Muscle layer of duodenum (tissue), 2 donors: ENCODE results near the gene VSTM1.

Source experiments
- H3K27ac ChIP-seq: one replicate; pipeline ENCODE4 v1.7.0; 2013; ENCODE audit warnings: mild to moderate bottlenecking, low read length
- H3K27me3 ChIP-seq: one replicate; pipeline ENCODE4 v1.7.0; 2013; ENCODE audit warnings: low read depth, mild to moderate bottlenecking, control low read depth, low read length
- H3K36me3 ChIP-seq, 2 donors: one replicate each; pipeline ENCODE4 v1.7.0; 2013; ENCODE audit warnings: low read length in 2 of 2, control low read depth in 1 of 2, mild to moderate bottlenecking in 1 of 2; ENCODE audit not compliant: insufficient read depth in 2 of 2, control insufficient read depth in 1 of 2
- H3K4me1 ChIP-seq, 2 donors: one replicate each; pipeline ENCODE4 v1.7.0; 2013; ENCODE audit warnings: low read length in 2 of 2, mild to moderate bottlenecking in 2 of 2, control low read depth in 1 of 2, moderate library complexity in 1 of 2; ENCODE audit not compliant: insufficient read depth in 2 of 2, control insufficient read depth in 1 of 2
- H3K4me3 ChIP-seq, 2 donors: one replicate each; pipeline ENCODE4 v1.7.0; 2013; ENCODE audit warnings: low read length in 2 of 2, low read depth in 1 of 2, mild to moderate bottlenecking in 1 of 2
- H3K9me3 ChIP-seq, 2 donors: one replicate each; pipeline ENCODE4 v1.7.0; 2013; ENCODE audit warnings: low read length in 2 of 2, control low read depth in 1 of 2, mild to moderate bottlenecking in 1 of 2; ENCODE audit not compliant: control insufficient read depth in 1 of 2
- donor health status: healthy.

The VSTM1 gene

DNA sequence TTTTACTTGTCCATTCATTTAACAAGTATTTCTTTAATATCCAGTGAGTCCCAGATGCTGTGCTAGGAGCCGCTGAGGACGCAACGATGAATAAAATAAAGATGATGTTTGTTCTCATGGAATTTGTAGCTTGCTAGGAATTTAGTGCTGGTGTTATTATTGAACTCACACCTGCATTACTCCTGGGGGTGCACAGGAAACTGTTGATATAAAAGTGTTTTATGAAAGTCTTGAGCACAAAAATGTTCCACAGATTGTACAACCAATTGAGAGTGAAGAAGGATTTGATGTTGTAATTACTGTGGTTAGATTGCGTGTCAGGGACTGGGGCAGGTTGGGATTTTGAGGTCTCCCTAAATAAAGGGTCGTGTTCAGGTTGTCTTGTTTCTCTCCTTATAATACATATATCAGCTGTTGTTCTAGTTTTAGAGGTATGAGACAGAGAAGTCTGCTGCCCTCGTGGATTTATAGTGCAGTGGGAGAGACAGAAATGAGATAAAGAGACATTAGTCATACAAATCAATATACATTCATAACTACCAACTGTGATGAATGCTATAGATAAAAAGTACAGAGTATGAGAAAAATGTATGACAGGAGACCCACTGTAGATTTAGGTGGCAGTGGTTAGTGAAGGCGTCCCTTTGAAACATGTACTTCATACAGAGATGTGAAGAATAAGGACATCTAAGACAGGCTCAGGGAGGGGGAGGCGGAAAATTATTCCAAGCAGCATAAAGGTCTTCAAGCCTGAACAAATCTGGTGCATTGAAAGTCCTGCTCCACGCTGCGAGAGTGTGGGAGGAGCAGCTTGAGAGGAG is 61.0 kb downstream of the VSTM1 start:
- Histone ChIP-seq H3K9me3 (no peaks in the 10 kb centered on the region), H3K27me3 (no peaks in the 10 kb centered on the region), H3K36me3 (no peaks in the 10 kb centered on the region), H3K4me3 (no peak overlapping the region), H3K27ac (no peak overlapping the region), H3K4me1 (no peaks in the 10 kb centered on the region)

DNA sequence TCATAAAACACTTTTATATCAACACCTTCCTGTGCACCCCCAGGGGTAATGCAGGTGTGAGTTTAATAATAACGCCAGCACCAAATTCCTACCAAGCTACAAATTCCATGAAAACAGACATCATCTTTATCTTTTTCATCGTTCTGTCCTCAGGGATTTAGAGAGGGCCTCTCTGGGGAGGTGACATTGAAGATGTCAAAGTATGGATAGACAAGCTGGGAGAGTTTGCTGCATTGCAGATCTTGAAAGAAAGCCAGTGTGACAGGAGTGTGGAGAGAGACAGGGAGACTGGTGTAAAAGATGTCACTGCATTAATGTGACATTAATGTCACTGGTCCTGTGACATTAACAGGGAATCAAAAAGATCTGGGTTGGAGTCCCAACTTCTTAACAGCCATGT is 62.2 kb downstream of the VSTM1 start:
- H3K4me1 ChIP-seq, result no peaks in the 10 kb centered on the region
- H3K9me3 ChIP-seq, result no peaks in the 10 kb centered on the region
- no peak overlapping the region for H3K27ac ChIP-seq
- no peak overlapping the region for H3K4me3 ChIP-seq
- H3K36me3 ChIP-seq, result no peaks in the 10 kb centered on the region
- no peaks in the 10 kb centered on the region for H3K27me3 ChIP-seq

DNA sequence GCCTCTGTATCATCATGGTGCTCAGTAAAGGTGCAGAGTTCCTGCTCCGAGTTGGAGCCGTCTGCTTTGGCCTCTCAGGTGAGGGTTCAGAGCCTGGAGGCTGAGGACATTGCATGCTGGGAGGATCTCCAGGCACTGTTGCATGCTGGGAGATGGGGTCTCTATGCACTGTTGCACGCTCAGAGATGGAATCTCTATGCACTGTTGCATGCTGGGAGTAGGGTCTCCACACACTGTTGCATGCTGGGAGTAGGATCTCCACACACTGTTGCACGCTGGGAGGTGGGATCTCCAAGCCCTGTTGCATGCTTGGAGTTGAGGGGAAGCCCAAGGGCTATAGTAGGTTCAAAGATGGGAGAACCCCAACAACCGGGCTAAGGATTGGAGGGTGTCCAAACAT is 64.0 kb downstream of the VSTM1 start:
- no peaks in the 10 kb centered on the region for H3K4me1 ChIP-seq
- no peaks in the 10 kb centered on the region for H3K36me3 ChIP-seq
- H3K9me3 ChIP-seq, result no peaks in the 10 kb centered on the region
- no peak overlapping the region for H3K27ac ChIP-seq
- peaks cover 5% of the 10 kb centered on the region for H3K27me3 ChIP-seq
- H3K4me3 ChIP-seq, result no peak overlapping the region

DNA sequence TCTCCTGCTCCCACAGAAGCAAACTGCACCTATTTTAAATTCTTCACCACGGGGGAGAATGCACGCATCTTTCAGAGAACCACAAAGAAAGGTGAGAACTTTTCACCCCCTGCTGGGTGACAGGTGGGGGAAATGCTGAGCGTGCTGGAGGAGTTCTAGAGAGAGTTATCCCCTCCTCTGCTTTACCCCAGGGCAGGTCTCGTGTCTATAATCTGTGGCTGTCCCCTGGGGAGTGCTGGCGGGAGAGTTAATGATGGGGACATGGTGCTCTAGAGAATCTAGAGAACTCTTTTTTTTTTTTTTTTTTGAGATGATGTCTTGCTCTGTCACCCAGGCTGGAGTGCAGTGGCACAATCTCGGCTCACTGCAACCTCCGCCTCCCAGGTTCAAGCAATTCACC is 65.5 kb downstream of the VSTM1 start:
- Histone ChIP-seq H3K4me3 (no peak overlapping the region), H3K27ac (no peak overlapping the region), H3K27me3 (peaks cover 16% of the 10 kb centered on the region)

DNA sequence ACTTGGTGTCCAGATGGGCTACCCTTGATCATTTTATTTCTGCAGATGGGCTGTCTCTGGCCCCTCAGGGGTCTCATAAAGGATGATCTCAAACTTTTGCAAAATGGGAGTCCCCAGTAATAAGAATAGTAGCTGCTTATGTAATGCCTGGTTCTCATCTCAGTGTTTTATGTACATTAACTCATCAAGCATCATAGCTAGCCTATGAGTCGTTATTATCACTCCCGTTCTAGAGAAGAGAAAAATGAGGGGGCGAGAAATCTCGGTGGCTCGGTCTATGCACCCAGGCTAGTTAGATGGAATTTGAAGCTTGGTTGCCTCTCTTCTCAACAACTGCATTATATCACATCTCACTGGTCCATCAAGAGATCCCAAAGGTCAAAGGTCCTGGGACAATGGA is 68.9 kb downstream of the VSTM1 start:
- no peaks in the 10 kb centered on the region for H3K36me3 ChIP-seq
- H3K4me3 ChIP-seq, result no peak overlapping the region
- peaks cover 0 to 11% of the 10 kb centered on the region in 2 donors for H3K4me1 ChIP-seq
- H3K9me3 ChIP-seq, result no peaks in the 10 kb centered on the region
- H3K27me3 ChIP-seq, result peaks cover 31% of the 10 kb centered on the region
- H3K27ac ChIP-seq, result no peak overlapping the region

More for the DNA sequence above, 65.5 kb downstream of the VSTM1 start:
- Histone ChIP-seq H3K36me3 (no peaks in the 10 kb centered on the region), H3K9me3 (no peaks in the 10 kb centered on the region), H3K4me1 (no peaks in the 10 kb centered on the region)

DNA sequence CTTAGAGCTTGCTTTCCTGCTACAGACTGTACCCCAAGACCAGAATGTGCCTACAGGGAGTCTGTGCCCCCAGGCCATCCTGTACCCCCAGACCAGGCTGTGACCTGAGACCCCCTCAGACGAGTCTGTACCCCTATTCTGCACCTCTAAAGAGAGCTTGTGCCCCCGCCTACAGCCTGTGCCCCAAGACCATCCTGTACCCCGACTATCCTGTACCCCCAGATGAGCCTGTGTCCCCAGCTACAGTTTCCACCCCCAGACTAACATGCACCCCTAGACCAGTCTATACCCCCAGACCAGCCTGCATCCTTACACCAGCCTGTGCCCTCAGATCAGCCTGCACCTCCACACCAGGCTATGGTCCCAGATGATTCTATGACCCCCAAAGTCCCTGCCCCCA is 70.2 kb downstream of the VSTM1 start:
- Histone ChIP-seq H3K27me3 (peaks cover 31% of the 10 kb centered on the region), H3K36me3 (no peaks in the 10 kb centered on the region), H3K27ac (no peak overlapping the region), H3K4me1 (peaks cover 0 to 11% of the 10 kb centered on the region in 2 donors), H3K4me3 (no peak overlapping the region), H3K9me3 (no peaks in the 10 kb centered on the region)

DNA sequence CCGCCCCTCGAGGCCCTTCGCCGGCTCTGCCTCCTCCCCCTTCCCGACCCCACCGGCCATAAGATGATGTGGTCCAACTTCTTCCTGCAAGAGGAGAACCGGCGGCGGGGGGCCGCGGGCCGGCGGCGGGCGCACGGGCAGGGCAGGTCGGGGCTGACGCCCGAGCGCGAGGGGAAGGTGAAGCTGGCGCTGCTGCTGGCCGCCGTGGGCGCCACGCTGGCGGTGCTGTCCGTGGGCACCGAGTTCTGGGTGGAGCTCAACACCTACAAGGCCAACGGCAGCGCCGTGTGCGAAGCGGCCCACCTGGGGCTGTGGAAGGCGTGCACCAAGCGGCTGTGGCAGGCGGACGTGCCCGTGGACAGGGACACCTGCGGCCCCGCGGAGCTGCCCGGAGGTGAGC is 70.9 kb downstream of the VSTM1 start:
- Histone ChIP-seq H3K27me3 (peaks cover 31% of the 10 kb centered on the region), H3K9me3 (no peaks in the 10 kb centered on the region), H3K36me3 (no peaks in the 10 kb centered on the region), H3K4me1 (peaks cover 0 to 11% of the 10 kb centered on the region in 2 donors), H3K4me3 (no peak overlapping the region), H3K27ac (no peak overlapping the region)

DNA sequence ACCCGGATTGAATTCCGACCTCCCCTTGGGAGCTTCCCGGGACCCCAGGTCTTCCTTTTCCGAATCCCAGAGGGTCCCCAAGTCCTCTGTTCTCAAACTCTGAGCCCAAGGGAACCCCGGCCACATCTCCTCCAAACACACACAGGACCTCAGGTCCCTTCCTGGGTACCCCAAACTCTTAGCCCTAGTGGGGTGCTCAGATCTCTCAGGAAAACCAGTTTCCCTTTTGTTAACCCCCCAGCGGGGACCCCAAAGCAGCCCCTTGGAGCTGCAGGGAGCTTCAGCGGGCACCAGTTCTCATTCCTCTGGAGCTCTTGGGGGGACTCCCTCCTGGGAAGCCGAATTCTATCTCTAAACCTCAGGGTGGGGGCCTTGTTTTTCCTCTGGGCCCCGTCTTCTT is 71.5 kb downstream of the VSTM1 start:
- no peaks in the 10 kb centered on the region for H3K36me3 ChIP-seq
- H3K27ac ChIP-seq, result no peak overlapping the region
- no peak overlapping the region for H3K4me3 ChIP-seq
- peaks cover 31% of the 10 kb centered on the region for H3K27me3 ChIP-seq
- H3K9me3 ChIP-seq, result no peaks in the 10 kb centered on the region
- peaks cover 0 to 11% of the 10 kb centered on the region in 2 donors for H3K4me1 ChIP-seq

DNA sequence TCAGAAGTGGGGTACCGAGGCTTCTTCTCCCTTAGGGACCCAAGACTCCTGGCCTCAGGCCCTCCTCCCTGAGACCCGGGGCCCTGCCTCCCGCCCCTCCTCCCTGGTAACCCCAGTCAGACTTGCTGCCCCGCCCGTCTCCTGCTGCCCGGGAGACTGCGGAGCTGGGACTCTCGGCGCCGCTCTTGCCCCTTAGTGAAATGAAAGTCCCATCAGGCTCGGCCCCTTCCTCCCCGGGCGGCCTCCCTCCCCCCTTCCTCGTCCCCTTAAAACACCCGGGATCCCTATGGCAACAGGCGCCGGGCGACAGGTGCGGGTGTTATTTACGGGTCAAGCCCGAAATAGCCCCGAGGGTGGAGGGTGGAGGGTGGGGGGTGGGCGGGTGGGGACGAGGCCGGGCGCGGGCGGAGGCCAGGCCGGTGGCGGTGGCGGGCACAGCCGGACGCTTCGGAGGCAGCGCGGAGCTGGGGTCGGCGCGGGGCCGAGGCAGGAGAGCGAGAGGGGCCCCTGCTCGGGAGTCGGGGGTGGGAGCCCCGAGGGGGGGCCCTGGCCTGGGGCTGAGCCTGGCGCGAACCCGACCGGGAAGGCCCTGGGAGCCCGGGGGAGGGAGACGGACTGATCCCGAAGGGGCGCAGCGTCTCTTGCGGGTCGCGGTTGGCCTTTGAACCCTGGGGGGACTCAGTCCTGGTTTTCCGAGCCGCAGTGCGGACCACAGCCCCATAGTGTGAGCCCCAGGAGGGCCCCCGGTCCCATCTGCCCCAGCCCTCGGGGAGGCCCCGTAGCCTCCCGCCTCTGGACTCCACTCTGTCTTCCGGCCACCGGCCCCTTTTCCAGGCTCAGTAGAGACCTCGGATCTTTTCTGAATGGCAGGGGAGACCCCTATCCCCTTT is 72.2 kb downstream of the VSTM1 start, which contains the start of gene CACNG6:
TSS of gene CACNG6 (plus strand) at position 414 of the 890 bp plus-strand sequence. CDS start 1,241 bp downstream, outside the sequence.
- Histone ChIP-seq H3K4me1 (peaks cover 0 to 11% of the 10 kb centered on the region in 2 donors), H3K9me3 (no peaks in the 10 kb centered on the region), H3K36me3 (no peaks in the 10 kb centered on the region), H3K4me3 (peak within 1 kb of the TSS in 1 of 2 donors; percentile 50), H3K27me3 (peaks cover 31% of the 10 kb centered on the region), H3K27ac (no peak within 1 kb of the TSS)
